A549 treated with CORT108297 at 1 μM for 4 hours (cell line): ENCODE measurements around the gene VWF. TPM values are rescaled to one million over a fixed set of nuclear protein-coding genes. Genes with fewer than 3 reads are reported as not detected.

ENCODE experiments used
- total RNA-seq: library from RNA; stranded (reverse); fragments of 200-300 nt; extraction: Qiagen RNA extraction; gene quantifications from 5 replicates; pipeline ENCODE4 v1.2.3, GENCODE V29; 2022

The VWF gene
- total RNA-seq: 0.08 to 0.29 TPM (median 0.13 TPM) in 5 replicates

DNA sequence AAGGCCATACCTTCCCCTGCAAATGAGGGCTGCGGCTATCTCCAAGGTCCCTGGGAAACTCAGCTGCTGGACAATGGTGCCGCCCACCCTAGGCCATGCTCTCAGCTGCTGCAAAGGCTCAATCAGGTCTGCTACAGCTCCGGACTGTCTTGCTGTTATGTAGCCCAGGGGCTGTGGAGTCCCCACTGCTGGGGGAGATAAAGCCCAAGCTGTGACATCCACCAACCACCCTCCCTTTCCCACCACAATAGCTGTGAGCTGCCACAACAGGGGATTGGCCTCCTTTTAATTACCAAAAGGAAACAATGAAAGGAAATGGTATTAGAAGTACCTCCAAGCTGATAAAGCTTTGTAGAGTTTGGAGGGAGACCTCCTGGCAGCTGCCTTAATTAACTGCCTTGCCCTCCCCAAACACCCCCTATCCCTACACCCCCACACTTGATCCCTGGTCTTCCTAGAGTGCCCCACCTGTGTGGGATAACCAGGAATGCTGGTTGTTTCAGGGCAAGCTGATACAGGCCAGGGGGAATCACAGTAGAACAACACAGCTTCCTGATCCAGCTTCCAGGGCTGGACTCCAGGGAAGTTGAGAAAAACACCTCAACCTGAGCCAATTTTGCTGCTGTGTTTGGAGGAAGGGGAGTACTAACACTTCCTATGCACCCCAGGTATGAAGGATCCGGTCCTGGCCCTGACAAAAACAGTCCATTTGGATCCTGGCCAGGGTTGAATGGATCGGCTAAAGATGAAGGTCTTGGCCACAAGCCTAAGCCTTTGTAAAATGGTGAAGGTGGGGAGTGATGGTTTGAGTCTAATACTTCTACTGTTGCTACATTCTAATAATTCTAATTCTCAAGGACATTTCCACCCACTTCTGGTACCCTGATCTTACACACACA lies at the start of gene VWF:
TSS of gene VWF (minus strand) at position 260 of the 899 bp plus-strand sequence. CDS start 1,474 bp downstream, outside the sequence.

DNA sequence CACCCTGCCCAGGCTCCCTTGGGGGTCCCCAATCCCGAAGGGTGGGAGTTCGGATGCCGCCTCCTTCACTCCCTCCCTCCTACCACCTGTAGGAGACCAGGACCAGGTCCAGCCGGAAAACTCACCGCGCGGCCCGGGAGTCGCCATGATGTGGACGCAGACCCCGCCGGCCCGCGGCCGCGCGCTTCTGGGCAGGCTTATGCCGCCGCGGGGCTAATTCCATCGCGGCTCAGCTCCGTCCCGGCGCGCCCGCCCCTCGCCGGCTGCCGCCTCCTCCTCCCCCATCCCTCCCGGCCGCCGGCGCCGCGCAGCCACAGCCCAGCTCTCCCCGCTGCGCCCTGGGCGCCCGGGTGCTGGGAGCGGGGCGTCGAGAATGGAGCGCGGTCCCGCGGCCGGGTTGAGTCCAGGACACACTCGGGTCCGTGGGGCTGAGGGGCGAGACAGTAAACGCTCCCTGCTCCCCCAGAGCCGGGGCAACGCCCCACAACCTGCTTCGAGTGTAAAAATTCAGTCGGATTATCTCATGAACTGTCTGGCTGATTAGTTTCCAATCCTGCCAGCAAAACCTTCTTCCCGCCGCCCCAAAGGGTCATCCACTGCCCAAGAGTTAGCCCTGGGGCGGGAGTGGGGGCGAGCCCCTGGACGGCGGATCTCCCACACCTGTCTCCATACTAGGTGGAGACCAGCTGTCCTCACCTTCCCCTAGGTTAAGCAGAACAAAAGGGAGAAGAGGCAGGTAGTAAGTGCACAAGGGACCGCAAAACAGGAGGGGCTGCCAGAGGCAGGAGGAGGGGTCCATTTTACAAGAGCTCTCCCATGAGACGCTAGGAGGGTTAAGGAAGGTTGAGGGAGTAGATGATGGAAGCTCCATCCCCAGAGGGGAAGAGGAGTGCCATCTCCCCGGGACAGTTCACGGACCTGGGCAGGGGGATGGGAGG lies 179.1 kb downstream of the VWF start, which contains the start of gene ANO2:
TSS of gene ANO2 (minus strand) at position 189 of the 938 bp plus-strand sequence. CDS start at position 147, 42 bp downstream.

Other genes with a start within 250 kb of the VWF start
- gene ANO2, start 179.4 kb downstream of the VWF start, total RNA-seq: 0.04 to 0.10 TPM (median 0.07 TPM) in 3 of 5 replicates, not detected in the others
- gene CD9, start 75.7 kb upstream of the VWF start, total RNA-seq: 240 to 274 TPM (median 254 TPM) in 5 replicates
- 0.06 to 0.32 TPM (median 0.13 TPM) in 5 replicates for gene PLEKHG6, start 186.0 kb upstream of the VWF start, total RNA-seq
- 359 to 653 TPM (median 512 TPM) in 5 replicates for gene TNFRSF1A, start 217.4 kb upstream of the VWF start, total RNA-seq